ENCODE data around the gene SEZ6L2. TPM values are rescaled to one million over a fixed set of nuclear protein-coding genes. Genes with fewer than 3 reads are reported as not detected.
A peak's percentile ranks its signal among the peaks of the same experiment; 100 is the strongest.

SEZ6L2 gene
- total and polyA plus RNA-seq, 2 of the 13 experiments (the other 11 are each of a cell fraction or from before 2014, with no cell fraction given), result 14.9 to 16.9 TPM

- peak; percentile 61; the same call in 1 of the 2 replicates for TF ChIP-seq THRA (CRISPR knock-in tag; IDR thresholded peaks at IDR 0.05; ENCODE audit: borderline replicate concordance)
- TF ChIP-seq SUZ12 (IDR thresholded peaks at IDR 0.05; ENCODE audit: low read depth, low read length), result no peak
- peak; percentile 51 for TF ChIP-seq HNRNPH1 (optimal IDR thresholded peaks at IDR 0.05; ENCODE audit: low read depth, low read length)
- TF ChIP-seq NBN (conservative IDR thresholded peaks at IDR 0.05), result no peak
- peak; percentile 75 for TF ChIP-seq TARDBP (CRISPR knock-in tag; IDR thresholded peaks at IDR 0.05)
- no peak for TF ChIP-seq ATF7 (IDR thresholded peaks at IDR 0.05)
- peak; percentile 40; the same call in 1 of the 2 replicates for TF ChIP-seq ATF7 (CRISPR knock-in tag; IDR thresholded peaks at IDR 0.05)
- TF ChIP-seq PHF8 (CRISPR knock-in tag; IDR thresholded peaks at IDR 0.05), result peak; percentile 96
- TF ChIP-seq RBAK (CRISPR knock-in tag; IDR thresholded peaks at IDR 0.05), result no peak
- TF ChIP-seq PTBP1 (IDR thresholded peaks at IDR 0.05; ENCODE audit: low read depth, low read length, poor library complexity, severe bottlenecking), result no peak
- 0 out of 2 replicates have a peak, but pooled peaks have one; percentile 32 for TF ChIP-seq MIXL1 (CRISPR knock-in tag; IDR thresholded peaks at IDR 0.05)
- TF ChIP-seq ZNF3 (CRISPR knock-in tag; IDR thresholded peaks at IDR 0.05), result no peak
- no peak; the same call in 1 of the 2 replicates for TF ChIP-seq NFKBIZ (CRISPR knock-in tag; IDR thresholded peaks at IDR 0.05)
- TF ChIP-seq ZNF558 (CRISPR knock-in tag; IDR thresholded peaks at IDR 0.05; ENCODE audit: borderline replicate concordance), result no peak; the same call in 1 of the 2 replicates
- peak; percentile 26; the same call in 1 of the 2 replicates for TF ChIP-seq CERS6 (CRISPR knock-in tag; IDR thresholded peaks at IDR 0.05)
- no peak for TF ChIP-seq SMARCC2 (IDR thresholded peaks at IDR 0.05)
- TF ChIP-seq CTCF (CRISPR knock-in tag; IDR thresholded peaks at IDR 0.05), result no peak; the same call in 1 of the 2 replicates
- no peak for TF ChIP-seq PCBP1 (IDR thresholded peaks at IDR 0.05; ENCODE audit: borderline replicate concordance, low read depth, low read length)
- peak; percentile 0; the same call in 1 of the 2 replicates for TF ChIP-seq ZNF776 (CRISPR knock-in tag; IDR thresholded peaks at IDR 0.05)
- TF ChIP-seq SMYD3 (CRISPR knock-in tag; IDR thresholded peaks at IDR 0.05), result peak; percentile 89
- peak; percentile 89 for TF ChIP-seq ZNF256 (CRISPR knock-in tag; conservative IDR thresholded peaks at IDR 0.05)
- TF ChIP-seq HIC2 (CRISPR knock-in tag; IDR thresholded peaks at IDR 0.05; ENCODE audit: low read depth), result 0 out of 2 replicates have a peak, but pooled peaks have one; percentile 60
- no peak for TF ChIP-seq ZNF282 (IDR thresholded peaks at IDR 0.05; ENCODE audit: partially characterized antibody)
- TF ChIP-seq BATF2 (CRISPR knock-in tag; IDR thresholded peaks at IDR 0.05), result peak; percentile 76
- TF ChIP-seq ZFY (CRISPR knock-in tag; IDR thresholded peaks at IDR 0.05), result peak; percentile 98
Observed at GRCh38 chr16:29925781-29926710, 26.7 kb upstream of the SEZ6L2 start, which contains the start of gene KCTD13 (continued).

All from HepG2 (cell line).